HT1080 (cell line): Measurements from ENCODE around the gene DIAPH2. TPM values are rescaled to one million over a fixed set of nuclear protein-coding genes. Genes with fewer than 3 reads are reported as not detected.

Experiments used
- DNase-seq: peaks from one replicate; pipeline ENCODE4 v3.0.0-alpha.2; 2015; ENCODE audit warnings: low read depth
- total RNA-seq: library from RNA; depleted of rRNA; stranded (reverse); fragments of >200 nt; shearing (Covaris generic); gene quantifications from 2 replicates; pipeline ENCODE4 v1.2.3, GENCODE V29; 2014

DIAPH2 gene
- total RNA-seq, 1 experiment from 2014 or later: 7.6 TPM

DNA sequence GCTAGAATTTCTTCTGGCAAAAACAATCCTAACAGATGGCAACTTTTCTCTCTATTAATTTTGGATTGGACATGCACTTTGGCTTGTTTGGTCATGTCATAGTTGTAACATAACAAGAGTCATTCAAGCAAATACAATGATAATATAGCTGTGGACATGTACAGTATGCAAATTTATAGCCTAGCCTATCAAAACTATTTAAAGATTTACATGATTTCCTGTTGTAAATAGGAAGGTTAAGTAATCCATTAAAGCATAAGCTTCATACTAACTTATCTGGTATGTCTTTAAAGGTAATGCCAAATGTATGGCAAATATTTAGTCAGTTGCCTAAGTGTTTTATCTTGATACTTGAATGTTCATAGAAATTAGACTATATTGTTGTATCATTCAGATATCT lies 244.4 kb downstream of the DIAPH2 start:
- DNase-seq: no peak

DNA sequence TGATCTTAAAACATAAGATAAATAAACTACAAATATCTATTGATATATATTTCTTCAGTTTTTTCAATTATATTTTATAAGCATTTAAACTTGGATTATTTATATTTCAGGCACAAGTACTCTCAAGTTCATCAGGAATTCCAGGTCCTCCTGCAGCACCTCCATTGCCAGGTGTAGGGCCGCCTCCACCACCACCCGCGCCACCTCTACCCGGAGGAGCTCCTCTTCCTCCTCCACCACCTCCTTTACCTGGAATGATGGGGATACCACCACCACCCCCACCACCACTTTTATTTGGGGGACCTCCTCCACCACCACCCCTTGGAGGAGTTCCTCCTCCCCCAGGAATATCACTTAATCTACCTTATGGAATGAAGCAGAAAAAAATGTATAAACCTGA lies 273.1 kb downstream of the DIAPH2 start:
- no peak for DNase-seq

DNA sequence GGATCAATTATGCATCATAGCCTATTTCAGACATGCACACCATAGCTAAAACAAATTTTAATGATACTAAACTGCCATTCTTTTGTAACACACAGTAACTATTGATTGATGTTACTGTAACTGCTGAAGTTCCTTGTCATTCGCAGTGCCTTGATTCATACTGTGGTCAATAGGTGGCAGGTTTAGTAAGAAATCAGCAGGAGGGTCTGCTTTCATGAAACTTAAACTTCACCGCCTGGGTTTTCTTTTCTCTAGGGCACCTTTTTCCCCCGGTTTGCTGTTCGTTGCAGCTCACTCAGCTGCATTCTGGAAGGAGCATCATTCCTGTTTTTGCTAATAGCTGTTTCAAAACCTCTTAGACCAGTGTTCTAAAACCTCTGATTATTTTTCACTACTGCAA lies 287.2 kb downstream of the DIAPH2 start:
- no peak for DNase-seq

DNA sequence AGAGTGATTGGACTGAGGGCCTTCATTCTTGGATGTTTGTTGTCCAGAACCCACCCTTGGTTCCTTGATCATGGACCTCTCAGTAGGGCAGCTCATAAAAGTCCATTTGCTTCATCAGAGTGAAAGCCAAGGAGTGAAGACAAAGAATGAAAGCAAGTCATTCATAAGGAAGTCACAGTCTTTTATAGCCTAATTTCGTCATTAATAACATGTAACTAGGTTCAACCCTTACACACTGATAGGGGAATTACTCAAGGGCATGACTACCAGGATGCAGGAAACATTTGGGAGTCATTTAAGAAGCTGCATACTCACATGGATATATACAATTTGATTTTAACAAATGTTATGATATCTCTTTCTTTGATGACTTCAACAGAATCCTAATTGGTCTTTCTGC lies 294.3 kb downstream of the DIAPH2 start:
- no peak for DNase-seq

DNA sequence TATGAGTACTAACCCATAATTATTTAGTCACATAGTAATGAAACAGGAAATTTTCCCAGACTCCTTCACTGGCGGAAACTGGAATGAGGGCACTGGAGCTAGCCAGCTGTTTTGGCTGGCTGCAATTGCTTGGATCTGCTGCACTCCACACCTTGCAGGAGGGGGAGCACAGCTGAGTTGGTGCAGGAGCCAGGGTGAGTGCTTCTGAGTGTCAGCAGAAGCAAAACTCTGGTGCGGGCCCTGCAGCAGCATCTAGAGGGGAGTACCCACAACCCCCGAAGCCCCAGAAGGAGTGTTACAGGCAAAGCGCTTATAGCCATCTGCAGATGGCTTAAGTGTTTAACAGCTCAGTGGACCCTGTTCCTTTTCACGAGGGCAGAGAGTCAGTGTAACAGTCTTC lies 295.1 kb downstream of the DIAPH2 start:
- no peak for DNase-seq

DNA sequence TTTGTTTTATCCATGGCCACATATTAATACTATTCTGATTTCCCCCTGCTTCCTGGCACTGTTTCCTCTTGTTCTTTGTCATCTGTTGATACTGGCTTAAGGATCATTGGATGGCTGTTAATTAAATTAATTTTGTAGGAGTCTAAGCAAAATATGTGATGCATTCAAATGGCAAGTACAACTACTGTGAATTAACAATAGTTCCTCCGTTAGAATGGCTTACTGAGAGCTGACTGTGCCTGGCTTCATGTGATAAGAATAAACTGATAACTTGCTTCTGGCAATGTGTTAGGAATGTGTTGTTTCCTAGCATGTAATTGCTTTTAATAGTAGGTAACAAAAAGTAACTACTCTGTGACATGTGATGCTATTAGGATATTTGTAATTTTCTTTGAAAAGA lies 297.5 kb downstream of the DIAPH2 start:
- DNase-seq: no peak

DNA sequence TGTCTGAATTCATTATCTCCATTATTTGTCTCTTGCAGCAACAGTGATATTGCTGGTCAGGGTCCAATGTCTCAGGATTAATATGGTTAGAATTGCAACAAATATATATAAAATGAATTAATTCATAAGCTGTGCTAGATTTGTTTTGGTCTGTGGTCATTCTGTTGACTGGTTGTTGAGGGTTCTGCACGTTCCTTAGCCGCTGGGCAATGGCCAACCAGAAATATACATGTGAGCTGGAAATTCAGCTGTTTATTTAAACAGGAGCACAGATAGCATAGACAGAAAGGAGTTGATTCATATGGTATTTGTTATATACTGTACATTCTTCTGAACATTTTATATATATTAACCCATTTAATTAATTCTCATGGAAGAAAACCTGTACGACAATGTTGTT lies 299.9 kb downstream of the DIAPH2 start:
- no peak for DNase-seq

DNA sequence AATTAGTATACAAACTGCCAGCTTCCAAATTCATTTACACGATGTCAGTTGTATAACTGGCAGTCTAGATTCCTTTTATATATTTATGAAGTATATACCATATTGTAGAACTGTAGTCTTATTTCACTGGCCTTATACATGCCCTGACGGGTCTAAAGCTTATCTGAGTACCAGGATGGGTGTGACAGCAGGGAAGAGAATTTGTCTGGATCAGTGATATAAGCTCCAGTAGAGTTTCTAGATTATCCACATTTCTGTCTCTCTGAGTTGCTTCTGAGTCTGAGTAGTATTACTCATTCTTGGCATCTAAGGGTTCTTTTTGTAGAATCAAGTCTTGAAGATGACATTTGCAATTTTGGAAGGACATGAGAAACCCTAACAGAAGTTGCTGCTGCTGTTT lies 300.4 kb downstream of the DIAPH2 start:
- DNase-seq: no peak

DNA sequence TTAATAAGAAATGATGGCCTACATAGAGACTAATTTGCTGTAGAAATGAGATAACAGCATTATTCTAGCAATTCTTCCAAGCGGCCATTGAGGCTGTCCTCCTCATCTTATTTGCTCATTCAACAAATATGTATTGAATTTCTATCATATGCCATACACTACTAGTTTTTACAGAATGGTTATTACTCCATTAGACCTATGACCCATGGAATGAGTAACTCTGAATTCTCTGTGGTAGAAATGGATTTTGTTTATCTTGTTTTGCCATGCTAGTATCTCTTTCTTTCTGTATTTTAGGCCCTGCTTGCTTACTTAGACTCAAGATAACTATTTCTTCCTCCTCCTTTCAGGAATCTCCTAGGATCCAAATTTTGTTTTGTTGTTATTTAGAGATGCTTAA lies 302.6 kb downstream of the DIAPH2 start:
- no peak for DNase-seq

DNA sequence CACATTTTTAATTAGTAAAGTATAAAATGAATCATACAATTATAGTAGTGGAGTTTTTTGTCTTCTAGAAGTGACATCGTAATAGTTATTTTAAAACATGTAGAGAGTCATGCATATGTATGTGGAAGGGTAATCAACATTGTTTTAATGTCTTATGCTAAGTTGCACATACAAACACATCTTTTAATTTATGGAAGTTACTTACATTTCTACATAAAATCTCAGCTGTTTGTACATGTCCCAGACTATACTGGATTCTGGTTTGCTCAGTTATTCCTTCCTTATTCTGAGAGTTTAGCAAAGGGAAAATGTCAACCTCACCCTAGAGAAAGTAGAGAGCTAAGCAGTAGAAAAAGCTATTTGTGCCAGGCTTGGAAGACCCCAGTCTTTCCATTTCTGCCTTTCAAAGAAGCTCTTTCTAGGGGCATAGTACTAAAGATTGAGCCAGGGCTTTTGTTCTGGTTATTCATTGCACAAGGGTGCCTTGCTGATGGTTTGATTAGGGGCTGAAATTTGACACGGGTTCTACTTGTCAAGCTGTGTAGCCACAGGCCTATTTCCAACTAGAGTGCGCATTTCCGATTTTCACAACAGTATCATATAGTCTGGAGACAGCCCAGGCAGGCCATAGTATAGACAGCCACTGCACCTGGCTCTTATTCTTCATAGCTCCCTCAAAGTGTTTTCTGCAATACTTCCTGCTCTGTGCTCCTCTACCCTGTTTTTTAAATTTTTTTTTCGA lies 305.4 kb downstream of the DIAPH2 start:
- DNase-seq: no peak

DNA sequence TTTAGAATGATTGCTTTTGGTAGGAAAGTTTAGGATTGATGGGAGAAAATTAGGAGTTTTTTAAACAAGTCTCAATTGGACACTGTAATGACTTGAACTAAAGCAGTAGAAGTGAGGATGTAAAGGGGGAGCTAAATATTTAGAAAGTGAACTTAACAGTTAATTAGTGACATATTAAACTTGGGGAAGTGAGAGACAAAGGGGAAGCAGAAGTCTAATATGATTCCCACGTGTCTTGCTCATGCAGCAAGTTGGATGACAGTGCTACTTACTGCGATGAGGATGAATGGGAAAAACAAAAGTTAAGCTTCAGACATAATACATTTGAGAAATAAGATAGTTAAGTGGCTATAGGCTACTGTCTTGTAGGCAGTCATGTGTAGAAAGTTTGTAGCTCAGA lies 309.5 kb downstream of the DIAPH2 start:
- no peak for DNase-seq

DNA sequence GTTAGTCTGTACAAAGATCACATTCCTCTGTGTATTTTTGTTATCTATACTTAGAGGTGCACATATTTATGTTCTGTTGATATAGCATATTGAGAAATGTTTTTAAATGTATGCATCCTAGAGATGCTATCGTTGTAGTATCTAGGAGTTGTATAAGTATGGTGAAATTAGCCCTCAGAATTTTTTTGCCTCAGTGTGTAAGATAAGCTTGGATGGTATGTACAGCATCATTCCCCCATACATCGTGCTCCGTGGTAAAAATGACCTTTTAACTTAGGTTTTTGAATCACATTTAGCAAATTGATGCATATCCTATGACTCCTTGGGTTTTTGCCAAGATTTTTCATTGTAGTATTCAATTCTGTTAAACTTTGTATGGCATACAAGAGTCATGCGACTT lies 312.6 kb downstream of the DIAPH2 start:
- no peak for DNase-seq

DNA sequence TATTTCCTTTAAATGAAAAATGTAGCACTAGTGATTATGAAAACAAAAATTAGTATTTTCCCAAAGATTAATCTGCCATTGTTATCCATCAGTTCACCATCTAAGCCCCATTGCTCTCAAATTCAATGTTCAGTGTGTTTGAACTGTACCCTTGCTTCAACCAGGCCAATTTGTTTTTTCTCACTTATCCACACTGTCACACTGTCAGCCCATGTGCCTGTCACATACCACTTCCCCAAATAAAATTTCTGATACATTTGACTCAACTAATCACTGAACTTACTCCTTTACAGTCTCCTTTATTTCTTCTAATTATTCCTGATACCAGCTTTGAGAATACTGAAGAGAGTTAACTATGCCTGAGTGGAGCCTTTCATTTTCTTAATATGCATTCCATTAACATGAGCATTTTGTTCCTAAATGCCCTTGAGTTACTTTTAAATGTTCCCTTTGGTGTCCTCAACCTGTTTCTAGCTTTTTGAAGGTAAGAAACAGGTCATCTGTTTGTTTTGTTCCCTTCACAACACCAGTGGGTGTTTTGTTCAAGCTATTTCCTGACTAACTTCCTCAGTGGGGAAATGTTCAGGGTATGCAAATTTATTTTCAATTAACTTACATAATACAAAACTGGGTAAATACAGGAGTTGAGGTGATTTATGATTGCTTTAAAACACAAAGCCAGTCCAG lies 316.2 kb downstream of the DIAPH2 start:
- no peak for DNase-seq

DNA sequence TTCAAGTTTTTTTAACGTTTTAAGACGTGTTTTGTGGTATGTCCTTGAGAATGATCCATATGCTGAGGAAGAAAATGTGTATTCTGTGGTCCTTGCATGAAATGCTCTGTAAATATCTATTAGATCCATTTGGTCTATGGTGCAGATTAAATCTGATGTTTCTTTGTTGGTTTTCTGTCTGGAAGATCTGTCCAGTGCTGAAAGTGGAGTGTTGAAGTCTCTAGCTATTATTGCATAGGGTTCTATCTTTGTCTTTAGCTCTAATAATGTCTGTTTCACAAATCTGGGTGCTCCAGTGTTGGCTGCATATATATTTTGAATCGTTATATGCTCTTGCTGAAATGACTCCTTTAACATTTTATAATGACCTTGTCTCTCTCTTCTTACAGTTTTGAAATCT lies 321.5 kb downstream of the DIAPH2 start:
- no peak for DNase-seq

DNA sequence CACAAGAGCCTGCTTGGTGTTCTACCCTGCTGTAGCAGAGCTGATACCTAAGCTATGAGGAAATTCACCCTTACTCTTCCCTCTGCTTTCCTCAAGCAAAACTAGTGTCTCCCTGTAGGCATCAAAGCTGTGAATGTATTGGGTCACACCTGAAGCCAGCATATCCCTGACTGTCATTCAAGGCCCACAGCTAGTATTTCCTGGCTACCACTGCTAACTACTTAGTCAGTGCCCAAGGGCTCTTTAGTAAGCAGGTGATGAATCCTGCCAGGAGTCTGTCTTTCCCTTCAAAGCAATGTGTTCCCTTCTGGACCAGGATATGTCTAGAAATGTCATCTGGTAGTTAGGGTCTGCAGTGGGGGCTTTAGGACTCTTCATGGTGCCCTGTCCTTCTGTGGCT lies 324.7 kb downstream of the DIAPH2 start:
- DNase-seq: no peak

DNA sequence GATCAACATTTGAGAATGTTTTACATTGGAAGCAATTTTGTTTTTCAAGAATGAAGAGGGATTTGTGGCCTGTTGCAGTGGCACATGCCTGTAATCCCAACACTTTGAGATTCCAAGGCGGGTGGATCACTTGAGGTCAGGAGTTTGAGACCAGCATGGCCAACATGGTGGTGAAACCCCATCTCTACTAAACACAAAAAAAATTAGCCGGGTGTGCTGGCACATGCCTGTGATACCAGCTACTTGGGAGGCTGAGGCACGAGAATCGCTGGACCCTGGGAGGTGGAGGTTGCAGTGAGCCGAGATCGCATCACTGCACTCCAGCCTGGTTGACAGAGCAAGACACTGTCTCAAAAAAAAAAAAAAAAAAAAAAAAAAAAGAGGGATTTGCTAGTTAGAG lies 326.9 kb downstream of the DIAPH2 start:
- DNase-seq: no peak

DNA sequence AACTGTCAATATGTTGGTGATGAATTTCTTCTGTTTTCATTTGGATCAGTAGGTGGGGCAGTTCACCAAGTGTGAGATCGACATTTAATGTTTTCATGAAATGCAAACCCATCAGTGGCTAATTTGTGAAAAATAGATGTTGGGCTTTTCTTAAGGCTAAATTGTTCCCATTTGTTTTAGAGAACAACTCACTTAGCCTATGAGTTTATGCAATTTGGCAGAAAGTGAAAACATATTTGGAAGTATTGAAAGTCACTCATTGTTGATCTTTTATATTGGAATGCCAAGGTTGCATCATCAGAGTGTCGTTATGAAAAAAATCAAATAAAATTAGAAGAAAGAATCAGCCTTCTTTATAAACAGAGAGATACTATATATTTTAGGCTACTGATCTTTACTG lies 331.5 kb downstream of the DIAPH2 start:
- DNase-seq: no peak

DNA sequence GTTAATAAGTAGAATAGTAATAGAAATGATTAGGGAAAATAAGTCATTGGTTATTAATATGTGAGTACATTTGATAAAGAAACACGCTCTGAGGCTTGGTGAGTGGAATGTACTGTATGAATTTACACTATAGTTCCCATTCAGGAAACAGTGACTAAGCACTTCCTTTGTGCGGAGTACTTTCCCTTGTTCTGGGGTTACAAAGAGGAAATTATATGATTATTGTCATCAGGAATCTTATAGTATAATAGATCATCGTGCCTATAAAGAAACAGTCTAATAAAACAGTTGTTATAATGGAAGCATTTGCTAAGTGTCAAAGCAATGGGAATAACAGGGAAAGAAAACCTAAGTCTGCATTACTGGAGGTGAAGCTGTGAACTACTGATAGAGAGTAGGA lies 337.0 kb downstream of the DIAPH2 start:
- DNase-seq: peak; percentile 47

DNA sequence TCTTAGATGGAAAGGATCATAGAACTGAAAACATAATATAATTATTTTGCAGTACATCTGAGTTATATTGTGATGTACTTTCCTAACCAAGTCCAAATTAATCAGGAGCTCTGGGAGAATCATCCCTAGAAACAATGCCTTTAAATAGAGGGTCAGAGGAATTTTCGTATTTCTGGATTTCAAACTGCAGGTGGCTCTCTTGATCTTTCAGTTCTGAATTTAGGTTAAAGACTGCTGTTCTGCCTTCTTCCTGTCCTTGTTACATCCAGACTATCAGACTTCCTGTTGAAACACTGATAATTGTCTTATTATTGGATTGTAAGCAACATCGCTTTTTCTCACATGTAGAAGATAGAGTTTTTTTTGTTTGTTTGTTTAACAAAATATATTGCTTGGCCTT lies 341.8 kb downstream of the DIAPH2 start:
- peak; percentile 1 for DNase-seq

DNA sequence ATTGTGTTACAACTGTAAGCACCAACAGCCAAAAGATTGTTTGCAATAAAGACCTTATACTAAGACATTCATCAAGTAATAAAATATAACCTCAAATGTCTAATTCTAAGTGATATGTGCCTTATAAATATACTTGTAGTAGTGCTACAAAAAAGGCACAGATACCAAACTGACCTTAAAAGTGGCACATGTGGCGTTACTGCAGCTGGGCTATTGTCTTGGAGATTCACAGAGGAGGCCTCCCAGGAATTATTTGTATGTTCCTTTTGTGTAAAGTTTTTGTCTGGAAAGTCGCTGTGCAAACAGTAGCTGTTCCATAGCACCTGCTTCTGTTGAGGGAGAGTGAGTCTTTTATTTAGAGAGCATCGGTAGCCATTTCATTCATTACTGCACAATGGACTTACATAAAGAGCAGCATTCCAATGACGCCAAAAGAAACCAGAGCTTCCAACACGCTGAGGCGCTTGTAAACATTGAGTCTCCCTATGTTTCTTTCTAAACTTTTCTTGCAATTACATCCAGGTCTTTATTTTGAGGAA lies 342.8 kb downstream of the DIAPH2 start:
- no peak for DNase-seq

DNA sequence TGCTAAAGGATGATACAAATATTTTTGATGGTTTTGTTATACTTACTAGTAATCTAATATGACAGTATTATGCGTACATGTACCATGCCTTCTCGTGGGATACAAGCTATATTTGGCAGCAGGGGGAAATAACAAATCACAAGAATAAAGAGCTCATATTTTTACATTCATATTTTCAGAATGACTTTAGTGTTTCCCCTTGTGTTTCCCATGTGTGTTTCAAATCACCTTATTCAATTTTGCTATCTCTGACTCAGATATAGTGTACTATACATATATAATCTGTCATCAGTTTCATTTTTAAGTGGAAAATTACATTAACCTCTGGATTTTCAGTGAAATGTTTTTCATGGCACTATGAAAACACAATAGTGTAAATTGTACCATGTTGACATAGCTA lies 345.8 kb downstream of the DIAPH2 start:
- DNase-seq: no peak

DNA sequence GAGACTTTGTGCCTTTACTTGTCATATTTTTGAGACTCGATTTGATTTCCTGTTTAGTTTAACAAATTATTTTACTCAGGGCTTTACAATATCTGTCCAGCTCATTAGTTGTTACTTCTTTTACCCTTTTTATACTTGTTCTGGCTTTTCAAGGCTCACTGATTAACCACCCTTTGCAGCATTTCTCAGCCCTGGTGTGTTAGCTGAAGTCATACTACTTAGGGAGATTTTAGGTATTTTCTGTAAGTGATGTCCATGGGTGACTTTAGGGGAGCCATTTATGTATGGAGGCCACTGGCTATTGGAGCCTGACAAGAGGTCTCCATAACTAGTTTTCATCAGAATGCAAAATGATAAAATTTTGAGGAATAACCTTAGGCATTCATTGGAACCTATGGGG lies 346.3 kb downstream of the DIAPH2 start:
- DNase-seq: no peak
